Lung (tissue), 12 donors: ENCODE results near the gene ABCD2. TPM values are rescaled to one million over a fixed set of nuclear protein-coding genes. Genes with fewer than 3 reads are reported as not detected.
A peak's percentile ranks its signal among the peaks of the same experiment; 100 is the strongest.
"Not testable (repeated sequence)": the region's sequence is repeated elsewhere in the genome, so short reads cannot be mapped to it uniquely, and the experiment has no call there.

Experiments used
- ATAC-seq: fragments of 200-7000 bp; cut with Tn5 transposase; one replicate; pipeline ENCODE4 v1.9.1; 2020; ENCODE audit warnings: moderate number of reproducible peaks; ENCODE audit not compliant: insufficient read depth, low FRiP score
- DNase-seq, 3 donors: peaks; one replicate each; pipeline ENCODE4 v3.0.0-alpha.2; 2013 to 2017
- H3K27ac ChIP-seq, 2 donors: one replicate each; pipeline ENCODE4 v1.5.1; 2013; ENCODE audit warnings: mild to moderate bottlenecking in 2 of 2, moderate library complexity in 2 of 2, control low read depth in 1 of 2, inconsistent platforms in 1 of 2, low read depth in 1 of 2, low read length in 1 of 2
- H3K27me3 ChIP-seq, 3 donors: one replicate each; pipeline ENCODE4 v1.5.1; 2013; ENCODE audit warnings: low read length in 2 of 3; ENCODE audit not compliant: control insufficient read depth in 3 of 3, insufficient read depth in 3 of 3
- H3K36me3 ChIP-seq, 4 donors: one replicate each; pipeline ENCODE4 v1.5.1; 2013; ENCODE audit warnings: low read length in 4 of 4, mild to moderate bottlenecking in 1 of 4, moderate library complexity in 1 of 4; ENCODE audit not compliant: control insufficient read depth in 4 of 4, insufficient read depth in 4 of 4
- H3K4me1 ChIP-seq, 5 donors: one replicate each; pipeline ENCODE4 v1.5.1; 2013; ENCODE audit warnings: low read length in 5 of 5, mild to moderate bottlenecking in 2 of 5, moderate library complexity in 1 of 5; ENCODE audit not compliant: control insufficient read depth in 5 of 5, insufficient read depth in 5 of 5
- H3K4me3 ChIP-seq: one replicate; pipeline ENCODE4 v1.5.1; 2013; ENCODE audit warnings: mild to moderate bottlenecking, control low read depth, moderate library complexity
- H3K9ac ChIP-seq, 2 donors: one replicate each; pipeline ENCODE4 v1.5.1; 2013; ENCODE audit warnings: low read length in 2 of 2, control low read depth in 1 of 2; ENCODE audit not compliant: insufficient read depth in 1 of 2
- H3K9me3 ChIP-seq, 4 donors: one replicate each; pipeline ENCODE4 v1.5.1; 2013; ENCODE audit warnings: low read length in 3 of 4, mild to moderate bottlenecking in 1 of 4, moderate library complexity in 1 of 4; ENCODE audit not compliant: control insufficient read depth in 4 of 4, insufficient read depth in 3 of 4
- WGBS, 2 donors: extraction: QIAGEN DNeasy Blood & Tissue Kit; methylation state at CpG; one replicate each; pipeline ENCODE4 v1.1.7; 2013; 5-methylcytosine and 5-hydroxymethylcytosine counted together
- polyA plus RNA-seq, 2 donors: library from polyadenylated mRNA; stranded (reverse); fragments of 200-250 nt; gene quantifications; one replicate each; pipeline ENCODE4 v1.2.1, GENCODE V29; 2013
- total RNA-seq, 2 donors: library from RNA; depleted of rRNA in 1 of 2; stranded (reverse); fragments of >200 nt in 1 of 2; gene quantifications; one replicate each; pipeline ENCODE4 v1.2.1, GENCODE V29; 2014 to 2021
- TF ChIP-seq, protein P1 (sequence below): IDR thresholded peaks from 2 replicates; pipeline ENCODE4 v1.5.1; 2012; ENCODE audit warnings: mild to moderate bottlenecking; ENCODE audit errors: control extremely low read depth, extremely low read depth
- donor health status: control.
- donor health status: control.
- donor health status: Bipolar disorder and iron deficiency.
- donor health status: healthy.
- donor health status: DM: yes; HTN: yes; CAD: no.

Gene ABCD2
- total and polyA plus RNA-seq, 4 donors, result 0.13 to 1.1 (median 0.47) TPM

- no peaks in the 10 kb centered on the region for H3K4me1 ChIP-seq
- DNase-seq (peak in 1 of 3 donors; percentile 6), ATAC-seq (no peak)
- no peaks in the 10 kb centered on the region for H3K27me3 ChIP-seq
- no peak overlapping the region for H3K27ac ChIP-seq
- TF ChIP-seq, protein P1, sequence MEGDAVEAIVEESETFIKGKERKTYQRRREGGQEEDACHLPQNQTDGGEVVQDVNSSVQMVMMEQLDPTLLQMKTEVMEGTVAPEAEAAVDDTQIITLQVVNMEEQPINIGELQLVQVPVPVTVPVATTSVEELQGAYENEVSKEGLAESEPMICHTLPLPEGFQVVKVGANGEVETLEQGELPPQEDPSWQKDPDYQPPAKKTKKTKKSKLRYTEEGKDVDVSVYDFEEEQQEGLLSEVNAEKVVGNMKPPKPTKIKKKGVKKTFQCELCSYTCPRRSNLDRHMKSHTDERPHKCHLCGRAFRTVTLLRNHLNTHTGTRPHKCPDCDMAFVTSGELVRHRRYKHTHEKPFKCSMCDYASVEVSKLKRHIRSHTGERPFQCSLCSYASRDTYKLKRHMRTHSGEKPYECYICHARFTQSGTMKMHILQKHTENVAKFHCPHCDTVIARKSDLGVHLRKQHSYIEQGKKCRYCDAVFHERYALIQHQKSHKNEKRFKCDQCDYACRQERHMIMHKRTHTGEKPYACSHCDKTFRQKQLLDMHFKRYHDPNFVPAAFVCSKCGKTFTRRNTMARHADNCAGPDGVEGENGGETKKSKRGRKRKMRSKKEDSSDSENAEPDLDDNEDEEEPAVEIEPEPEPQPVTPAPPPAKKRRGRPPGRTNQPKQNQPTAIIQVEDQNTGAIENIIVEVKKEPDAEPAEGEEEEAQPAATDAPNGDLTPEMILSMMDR, result no peak
- no peak overlapping the region for H3K9ac ChIP-seq
- no peak overlapping the region for H3K4me3 ChIP-seq
- H3K36me3 ChIP-seq, result no peaks in the 10 kb centered on the region
- H3K9me3 ChIP-seq, result peaks cover 0 to 9% (median 2%) of the 10 kb centered on the region in 4 donors
Observed at GRCh38 chr12:39553476-39553875, 66.1 kb downstream of the ABCD2 start.

DNA sequence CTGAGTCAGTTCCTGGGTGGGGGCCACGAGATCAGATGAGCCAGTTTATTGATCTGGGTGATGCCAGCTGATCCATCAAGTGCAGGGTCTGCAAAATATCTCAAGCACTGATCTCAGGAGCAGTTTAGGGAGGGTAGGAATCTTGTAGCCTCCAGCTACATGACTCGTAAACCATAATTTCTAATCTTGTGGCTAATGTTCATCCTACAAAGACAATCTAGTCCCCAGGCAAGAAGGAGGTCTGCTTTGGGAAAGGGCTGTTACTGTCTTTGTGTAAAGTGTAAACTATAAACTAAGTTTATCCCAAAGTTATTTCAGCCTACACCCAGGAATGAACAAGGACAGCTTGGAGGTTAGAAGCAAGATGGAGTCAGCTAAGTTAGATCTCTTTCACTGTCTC lies 75.4 kb downstream of the ABCD2 start:
- not testable (repeated sequence) for H3K27me3 ChIP-seq, H3K4me1 ChIP-seq, H3K4me3 ChIP-seq, H3K9me3 ChIP-seq, H3K27ac ChIP-seq, H3K9ac ChIP-seq, DNase-seq, H3K36me3 ChIP-seq, ATAC-seq
- WGBS, 2 donors, result 62 to 69% methylated on average over 2 of the region's 2 CpGs

GRCh38 chr12:39541471-39541870 lies 78.1 kb downstream of the ABCD2 start:
- no peak overlapping the region for H3K9ac ChIP-seq
- peak in 2 of 3 donors; percentile 6 to 17 for DNase-seq
- H3K4me3 ChIP-seq, result no peak overlapping the region
- no peak for ATAC-seq
- 58 to 80% methylated on average over 2 of the region's 2 CpGs for WGBS, 2 donors
- H3K4me1 ChIP-seq, result no peaks in the 10 kb centered on the region
- no peaks in the 10 kb centered on the region for H3K36me3 ChIP-seq
- no peaks in the 10 kb centered on the region for H3K9me3 ChIP-seq
- TF ChIP-seq, protein P1, result no peak
- H3K27me3 ChIP-seq, result no peaks in the 10 kb centered on the region
- no peak overlapping the region for H3K27ac ChIP-seq

- DNase-seq (no peak), ATAC-seq (no peak)
- H3K9me3 ChIP-seq, result no peaks in the 10 kb centered on the region
- H3K36me3 ChIP-seq, result no peaks in the 10 kb centered on the region
- H3K4me3 ChIP-seq, result no peak overlapping the region
- TF ChIP-seq, protein P1, result no peak
- WGBS, 2 donors, result 93 to 94% methylated on average over 18 of the region's 18 CpGs
- H3K27ac ChIP-seq, result no peak overlapping the region
- H3K27me3 ChIP-seq, result no peaks in the 10 kb centered on the region
- no peaks in the 10 kb centered on the region for H3K4me1 ChIP-seq
- no peak overlapping the region for H3K9ac ChIP-seq
Observed at GRCh38 chr12:39538679-39539104, 80.9 kb downstream of the ABCD2 start.
